Measurements from ENCODE around the gene IFFO2.

Gene IFFO2

GRCh38 chr1:18950401-18951026 is 6.0 kb downstream of the IFFO2 start:
- peak overlapping the region; percentile 98 for H3K27ac Mint-ChIP-seq
- H3K36me3 Mint-ChIP-seq (ENCODE audit: low read depth), result peaks cover 45% of the 10 kb centered on the region
- DNase-seq, result no peak
- peaks cover 94% of the 10 kb centered on the region for H3K4me1 Mint-ChIP-seq (ENCODE audit: low read depth)
- H3K27me3 Mint-ChIP-seq, result no peaks in the 10 kb centered on the region
- H3K9me3 Mint-ChIP-seq, result no peaks in the 10 kb centered on the region
- peak overlapping the region; percentile 91 for H3K4me3 Mint-ChIP-seq

GRCh38 chr1:18949686-18950400 is 6.6 kb downstream of the IFFO2 start:
- Mint-ChIP-seq H3K27ac (peak overlapping the region; percentile 98), H3K4me1 (ENCODE audit: low read depth) (peaks cover 97% of the 10 kb centered on the region), H3K36me3 (ENCODE audit: low read depth) (peaks cover 40% of the 10 kb centered on the region), H3K9me3 (no peaks in the 10 kb centered on the region), H3K27me3 (no peaks in the 10 kb centered on the region), H3K4me3 (peak overlapping the region; percentile 91)
- DNase-seq, result no peak

GRCh38 chr1:18948913-18949685 is 7.4 kb downstream of the IFFO2 start:
- Mint-ChIP-seq H3K36me3 (ENCODE audit: low read depth) (peaks cover 33% of the 10 kb centered on the region), H3K4me1 (ENCODE audit: low read depth) (peaks cover 93% of the 10 kb centered on the region), H3K9me3 (no peaks in the 10 kb centered on the region), H3K4me3 (peak overlapping the region; percentile 91), H3K27me3 (no peaks in the 10 kb centered on the region), H3K27ac (peak overlapping the region; percentile 98)
- no peak for DNase-seq

- DNase-seq, result peak; percentile 65
- Mint-ChIP-seq H3K36me3 (ENCODE audit: low read depth) (peaks cover 34% of the 10 kb centered on the region), H3K4me1 (ENCODE audit: low read depth) (peaks cover 92% of the 10 kb centered on the region), H3K27me3 (no peaks in the 10 kb centered on the region), H3K27ac (peak overlapping the region; percentile 98), H3K4me3 (peak overlapping the region; percentile 91), H3K9me3 (no peaks in the 10 kb centered on the region)
Measured at GRCh38 chr1:18948048-18948912, 8.2 kb downstream of the IFFO2 start.

DNA sequence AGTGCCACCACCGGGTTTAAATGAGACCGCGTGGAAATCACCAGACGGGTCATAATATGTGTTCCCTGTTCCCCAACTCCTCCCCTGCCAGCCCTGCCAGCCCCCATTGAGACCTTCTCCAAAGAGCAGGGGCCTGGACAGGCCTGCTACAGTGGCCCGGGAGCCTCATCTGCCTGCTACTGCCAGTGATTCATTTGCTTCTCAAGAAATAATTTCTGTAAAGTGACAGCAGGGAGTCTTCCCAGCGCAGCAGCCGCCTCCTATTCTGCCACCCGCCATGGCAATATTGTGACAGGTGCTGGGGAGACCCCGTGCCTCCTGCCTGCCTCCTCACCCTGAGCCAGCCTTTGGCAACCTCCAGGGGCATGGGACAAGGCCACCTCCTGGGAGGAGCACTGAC is 8.9 kb downstream of the IFFO2 start:
- no peak for DNase-seq
- Mint-ChIP-seq H3K27me3 (no peaks in the 10 kb centered on the region), H3K9me3 (no peaks in the 10 kb centered on the region), H3K4me3 (peak overlapping the region; percentile 43), H3K4me1 (ENCODE audit: low read depth) (peaks cover 87% of the 10 kb centered on the region), H3K36me3 (ENCODE audit: low read depth) (peaks cover 31% of the 10 kb centered on the region), H3K27ac (peak overlapping the region; percentile 98)

DNA sequence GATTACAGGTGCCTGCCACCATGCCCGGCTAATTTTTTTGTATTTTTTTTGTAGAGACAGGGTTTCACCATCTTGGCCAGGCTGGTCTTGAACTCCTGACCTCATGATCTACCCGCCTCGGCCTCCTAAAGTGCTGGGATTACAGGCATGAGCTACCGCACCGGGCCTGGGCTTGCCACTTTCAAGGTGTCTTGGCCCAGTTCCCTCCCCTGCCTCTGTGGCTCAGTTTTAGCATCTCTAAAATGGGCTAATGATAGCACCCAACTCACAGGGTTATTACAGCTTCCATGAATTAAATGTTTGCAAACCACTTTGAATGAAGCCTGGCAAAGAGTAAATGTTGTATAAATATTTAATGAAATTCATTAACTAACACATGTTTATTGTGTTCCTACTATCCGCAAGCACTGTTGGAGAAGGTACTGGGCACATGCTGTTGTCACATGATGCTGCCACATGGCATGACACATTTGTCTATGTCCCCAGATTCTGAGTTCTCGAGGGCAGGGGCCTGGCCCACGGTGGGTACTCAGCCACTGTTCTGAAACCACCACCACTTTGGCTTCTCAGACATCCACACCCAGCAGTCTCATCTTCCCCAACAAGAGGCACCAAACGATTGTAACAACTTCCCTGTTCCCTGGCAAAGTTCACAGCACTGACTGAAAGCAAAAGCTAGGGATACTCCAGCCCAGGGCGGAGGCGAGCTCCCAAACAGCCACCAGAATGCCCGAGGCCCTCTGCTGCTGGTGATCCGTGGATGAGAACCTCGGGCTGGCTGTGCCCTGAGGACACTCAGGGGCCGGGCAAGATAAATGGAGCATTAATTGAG is 9.7 kb downstream of the IFFO2 start:
- Mint-ChIP-seq H3K36me3 (ENCODE audit: low read depth) (peaks cover 26% of the 10 kb centered on the region), H3K4me3 (no peak overlapping the region), H3K9me3 (no peaks in the 10 kb centered on the region), H3K27ac (peak overlapping the region; percentile 98), H3K4me1 (ENCODE audit: low read depth) (peaks cover 87% of the 10 kb centered on the region), H3K27me3 (no peaks in the 10 kb centered on the region)
- no peak for DNase-seq

GRCh38 chr1:18945401-18945849 is 11.1 kb downstream of the IFFO2 start:
- Mint-ChIP-seq H3K9me3 (no peaks in the 10 kb centered on the region), H3K27ac (peak overlapping the region; percentile 60), H3K4me3 (no peak overlapping the region), H3K36me3 (ENCODE audit: low read depth) (peaks cover 22% of the 10 kb centered on the region), H3K27me3 (no peaks in the 10 kb centered on the region), H3K4me1 (ENCODE audit: low read depth) (peaks cover 87% of the 10 kb centered on the region)
- no peak for DNase-seq

- H3K4me1 Mint-ChIP-seq (ENCODE audit: low read depth), result peaks cover 87% of the 10 kb centered on the region
- H3K9me3 Mint-ChIP-seq, result no peaks in the 10 kb centered on the region
- H3K27ac Mint-ChIP-seq, result peak overlapping the region; percentile 60
- H3K4me3 Mint-ChIP-seq, result no peak overlapping the region
- peaks cover 19% of the 10 kb centered on the region for H3K36me3 Mint-ChIP-seq (ENCODE audit: low read depth)
- H3K27me3 Mint-ChIP-seq, result no peaks in the 10 kb centered on the region
- DNase-seq, result no peak
Measured at GRCh38 chr1:18944810-18945209, 11.7 kb downstream of the IFFO2 start.

- Mint-ChIP-seq H3K4me3 (no peak overlapping the region), H3K36me3 (ENCODE audit: low read depth) (peaks cover 15% of the 10 kb centered on the region), H3K27ac (peak overlapping the region; percentile 53), H3K9me3 (no peaks in the 10 kb centered on the region), H3K4me1 (ENCODE audit: low read depth) (peaks cover 87% of the 10 kb centered on the region), H3K27me3 (no peaks in the 10 kb centered on the region)
- DNase-seq, result no peak
Measured at GRCh38 chr1:18943914-18944572, 12.4 kb downstream of the IFFO2 start.

- Mint-ChIP-seq H3K27me3 (no peaks in the 10 kb centered on the region), H3K36me3 (ENCODE audit: low read depth) (peaks cover 11% of the 10 kb centered on the region), H3K4me3 (no peak overlapping the region), H3K4me1 (ENCODE audit: low read depth) (peaks cover 85% of the 10 kb centered on the region), H3K9me3 (no peaks in the 10 kb centered on the region), H3K27ac (peak overlapping the region; percentile 3)
- DNase-seq, result no peak
Measured at GRCh38 chr1:18943162-18943561, 13.3 kb downstream of the IFFO2 start.

- Mint-ChIP-seq H3K9me3 (no peaks in the 10 kb centered on the region), H3K27me3 (no peaks in the 10 kb centered on the region), H3K4me1 (ENCODE audit: low read depth) (peaks cover 83% of the 10 kb centered on the region), H3K36me3 (ENCODE audit: low read depth) (peaks cover 11% of the 10 kb centered on the region), H3K4me3 (no peak overlapping the region), H3K27ac (peak overlapping the region; percentile 48)
- DNase-seq, result no peak
Measured at GRCh38 chr1:18942340-18942739, 14.1 kb downstream of the IFFO2 start.

DNA sequence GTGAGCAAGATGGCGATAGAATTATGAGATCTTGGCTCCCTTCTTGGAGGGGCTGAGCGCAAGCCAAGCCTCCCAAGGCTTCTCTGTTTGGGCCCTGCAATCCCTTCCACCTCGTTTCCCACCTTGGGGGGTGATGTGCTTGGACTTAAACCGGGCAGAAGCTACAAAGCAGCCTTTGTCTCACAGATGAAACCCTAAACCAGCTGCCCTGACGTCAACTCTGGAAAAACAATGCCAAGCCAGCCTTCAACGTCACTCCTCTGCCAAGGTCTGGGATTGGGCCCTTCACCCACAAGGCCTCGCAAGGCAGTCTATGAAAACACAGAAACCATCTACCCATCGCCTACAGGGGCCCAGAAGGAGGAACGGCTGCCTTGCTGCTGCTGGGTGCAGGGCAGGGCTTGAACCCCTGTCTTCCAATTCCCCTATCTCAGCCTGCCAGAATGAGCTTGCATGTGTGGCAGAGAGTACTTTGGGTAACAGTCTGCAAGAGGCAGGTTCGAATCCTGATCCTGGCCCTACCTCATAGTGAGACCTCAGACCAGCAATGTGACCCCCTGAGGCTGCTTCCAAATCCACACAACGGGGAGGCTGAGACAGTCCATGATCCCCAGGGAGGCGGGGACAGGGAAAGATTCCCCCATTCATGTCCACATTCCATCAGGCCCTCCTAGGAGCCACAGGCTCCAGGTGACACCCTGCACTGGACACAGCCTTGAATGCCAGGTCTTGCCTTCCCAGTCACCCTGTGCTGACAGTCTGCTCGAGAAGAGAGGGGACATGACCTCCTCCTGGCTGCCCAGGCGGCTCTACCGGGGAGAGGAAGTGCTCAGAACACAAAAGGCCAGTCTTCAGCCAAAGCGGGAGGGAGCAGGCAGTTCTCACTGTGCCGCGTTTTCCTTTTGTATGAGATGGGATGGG is 15.0 kb downstream of the IFFO2 start:
- no peaks in the 10 kb centered on the region for H3K27me3 Mint-ChIP-seq
- no peak for DNase-seq
- H3K36me3 Mint-ChIP-seq (ENCODE audit: low read depth), result peaks cover 11% of the 10 kb centered on the region
- H3K27ac Mint-ChIP-seq, result peak overlapping the region; percentile 58
- H3K9me3 Mint-ChIP-seq, result no peaks in the 10 kb centered on the region
- no peak overlapping the region for H3K4me3 Mint-ChIP-seq
- peaks cover 83% of the 10 kb centered on the region for H3K4me1 Mint-ChIP-seq (ENCODE audit: low read depth)
